ENCODE measurements around the gene SNCAIP.
"Not testable (repeated sequence)": the region's sequence is repeated elsewhere in the genome, so short reads cannot be mapped to it uniquely, and the experiment has no call there.

SNCAIP gene

GRCh38 chr5:122480146-122480545 lies 168.1 kb downstream of the SNCAIP start:
- Histone ChIP-seq H2AK5ac (ENCODE audit: low read depth, low read length) (no peak overlapping the region), H3K36me3 (replicated peaks in 1 of 2; ENCODE audit: control insufficient read depth in 2 of 2, insufficient read depth in 2 of 2, low read length in 2 of 2) (no peaks in the 10 kb centered on the region), H4K91ac (ENCODE audit: low read depth, low read length, poor library complexity) (no peak overlapping the region), H4K8ac (ENCODE audit: low read depth, low read length) (no peak overlapping the region), H3K4me1 (ENCODE audit: control insufficient read depth in 2 of 2, insufficient read depth in 1 of 2, low read depth in 1 of 2, low read length in 2 of 2) (no peaks in the 10 kb centered on the region), H3K18ac (ENCODE audit: low read length) (no peak overlapping the region), H2BK5ac (ENCODE audit: low read length) (no peak overlapping the region), H3K4me3 (ENCODE audit: low read length in 2 of 2) (no peak overlapping the region), H3K9me3 (replicated peaks in 1 of 2; ENCODE audit: control insufficient read depth in 2 of 2, insufficient read depth in 1 of 2, low read depth in 1 of 2, low read length in 2 of 2) (no peaks in the 10 kb centered on the region), H3K27me3 (ENCODE audit: control insufficient read depth in 3 of 3, insufficient read depth in 3 of 3, low read depth in 1 of 3, low read length in 3 of 3) (no peaks in the 10 kb centered on the region), H3K14ac (ENCODE audit: low read length) (no peak overlapping the region), H3K4ac (ENCODE audit: low read length) (no peak overlapping the region), H2AFZ (ENCODE audit: low read length) (no peak overlapping the region), H3K9ac (ENCODE audit: low read depth, low read length, poor library complexity) (no peak overlapping the region), H3K23ac (ENCODE audit: low read depth, low read length, poor library complexity) (no peak overlapping the region), H2BK15ac (ENCODE audit: low read length) (no peak overlapping the region), H2BK120ac (ENCODE audit: low read depth, low read length) (no peak overlapping the region), H3K79me1 (ENCODE audit: low read depth, low read length) (no peaks in the 10 kb centered on the region), H3K4me2 (ENCODE audit: insufficient read depth, low read length, poor library complexity, severe bottlenecking) (no peak overlapping the region), H3K27ac (replicated peaks; ENCODE audit: low read length) (no peak overlapping the region), H2BK12ac (ENCODE audit: low read length) (no peak overlapping the region)
- no CpG with 5 or more reads among the region's 1 CpG for WGBS, 2 donors (ENCODE audit: extremely low coverage in 2 of 2, insufficient read length in 2 of 2, insufficient replicate concordance in 1 of 2)
- no peak for DNase-seq (ENCODE audit: low spot score)

DNA sequence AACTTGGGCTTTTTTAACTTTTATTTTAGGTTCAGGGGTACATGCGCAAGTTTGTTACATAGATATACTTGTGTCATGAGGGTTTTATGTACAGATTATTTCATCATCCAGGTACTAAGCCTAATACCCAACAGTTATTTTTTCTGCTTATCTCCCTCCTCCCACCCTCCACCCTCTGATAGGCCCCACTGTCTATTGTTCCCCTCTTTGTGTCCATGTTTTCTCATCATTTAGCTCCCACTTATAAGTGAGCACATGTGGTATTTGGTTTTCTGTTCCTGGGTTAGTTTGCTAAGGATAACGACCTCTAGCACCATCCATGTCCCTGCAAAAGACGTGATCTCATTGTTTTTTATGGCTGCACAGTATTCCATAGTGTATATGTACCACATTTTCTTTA lies 172.1 kb downstream of the SNCAIP start:
- H2AK5ac ChIP-seq (ENCODE audit: low read depth, low read length) = no peak overlapping the region
- H3K14ac ChIP-seq (ENCODE audit: low read length) = no peak overlapping the region
- H3K27ac ChIP-seq (replicated peaks; ENCODE audit: low read length) = no peak overlapping the region
- DNase-seq (ENCODE audit: low spot score) = no peak
- H2AFZ ChIP-seq (ENCODE audit: low read length) = no peak overlapping the region
- H3K36me3 ChIP-seq (replicated peaks in 1 of 2; ENCODE audit: control insufficient read depth in 2 of 2, insufficient read depth in 2 of 2, low read length in 2 of 2) = no peaks in the 10 kb centered on the region
- H2BK12ac ChIP-seq (ENCODE audit: low read length) = no peak overlapping the region
- H2BK120ac ChIP-seq (ENCODE audit: low read depth, low read length) = no peak overlapping the region
- WGBS, 2 donors (ENCODE audit: extremely low coverage in 2 of 2, insufficient read length in 2 of 2, insufficient replicate concordance in 1 of 2) = no CpG with 5 or more reads among the region's 3 CpGs
- no peak overlapping the region for H2BK15ac ChIP-seq (ENCODE audit: low read length)
- no peaks in the 10 kb centered on the region for H3K27me3 ChIP-seq (ENCODE audit: control insufficient read depth in 3 of 3, insufficient read depth in 3 of 3, low read depth in 1 of 3, low read length in 3 of 3)
- H3K4ac ChIP-seq (ENCODE audit: low read length) = no peak overlapping the region
- H3K23ac ChIP-seq (ENCODE audit: low read depth, low read length, poor library complexity) = no peak overlapping the region
- H3K9me3 ChIP-seq (replicated peaks in 1 of 2; ENCODE audit: control insufficient read depth in 2 of 2, insufficient read depth in 1 of 2, low read depth in 1 of 2, low read length in 2 of 2) = no peaks in the 10 kb centered on the region
- H2BK5ac ChIP-seq (ENCODE audit: low read length) = no peak overlapping the region
- no peak overlapping the region for H4K91ac ChIP-seq (ENCODE audit: low read depth, low read length, poor library complexity)
- H3K18ac ChIP-seq (ENCODE audit: low read length) = no peak overlapping the region
- H3K9ac ChIP-seq (ENCODE audit: low read depth, low read length, poor library complexity) = no peak overlapping the region
- no peak overlapping the region for H4K8ac ChIP-seq (ENCODE audit: low read depth, low read length)
- H3K4me2 ChIP-seq (ENCODE audit: insufficient read depth, low read length, poor library complexity, severe bottlenecking) = no peak overlapping the region
- no peaks in the 10 kb centered on the region for H3K4me1 ChIP-seq (ENCODE audit: control insufficient read depth in 2 of 2, insufficient read depth in 1 of 2, low read depth in 1 of 2, low read length in 2 of 2)
- no peaks in the 10 kb centered on the region for H3K79me1 ChIP-seq (ENCODE audit: low read depth, low read length)
- H3K4me3 ChIP-seq (ENCODE audit: low read length in 2 of 2) = no peak overlapping the region

DNA sequence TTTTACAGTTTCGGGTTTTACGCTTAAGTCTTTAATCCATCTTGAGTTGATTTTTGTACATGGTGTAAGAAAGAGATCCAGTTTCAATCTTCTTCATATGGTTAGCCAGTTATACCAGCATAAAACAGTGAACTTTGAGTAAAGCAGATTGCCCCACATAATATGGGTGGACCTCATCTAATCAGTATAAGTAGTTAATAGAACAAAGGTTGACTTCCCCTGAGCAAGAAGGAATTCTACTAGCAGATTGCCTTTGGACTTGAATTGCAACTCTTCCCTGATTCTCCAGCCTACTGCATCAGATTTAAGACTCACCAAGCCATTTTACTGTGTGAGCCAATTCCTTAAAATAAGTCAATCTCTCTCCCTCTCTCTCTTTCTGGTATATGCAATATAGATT lies 173.2 kb downstream of the SNCAIP start:
- H4K91ac ChIP-seq (ENCODE audit: low read depth, low read length, poor library complexity) = no peak overlapping the region
- no peak overlapping the region for H2BK15ac ChIP-seq (ENCODE audit: low read length)
- H3K27ac ChIP-seq (replicated peaks; ENCODE audit: low read length) = no peak overlapping the region
- no peaks in the 10 kb centered on the region for H3K79me1 ChIP-seq (ENCODE audit: low read depth, low read length)
- H3K9me3 ChIP-seq (replicated peaks in 1 of 2; ENCODE audit: control insufficient read depth in 2 of 2, insufficient read depth in 1 of 2, low read depth in 1 of 2, low read length in 2 of 2) = no peaks in the 10 kb centered on the region
- H3K4me1 ChIP-seq (ENCODE audit: control insufficient read depth in 2 of 2, insufficient read depth in 1 of 2, low read depth in 1 of 2, low read length in 2 of 2) = no peaks in the 10 kb centered on the region
- no peak overlapping the region for H3K4ac ChIP-seq (ENCODE audit: low read length)
- no peak overlapping the region for H2AFZ ChIP-seq (ENCODE audit: low read length)
- no peaks in the 10 kb centered on the region for H3K27me3 ChIP-seq (ENCODE audit: control insufficient read depth in 3 of 3, insufficient read depth in 3 of 3, low read depth in 1 of 3, low read length in 3 of 3)
- H3K14ac ChIP-seq (ENCODE audit: low read length) = no peak overlapping the region
- no peak overlapping the region for H2BK120ac ChIP-seq (ENCODE audit: low read depth, low read length)
- H3K9ac ChIP-seq (ENCODE audit: low read depth, low read length, poor library complexity) = no peak overlapping the region
- no peak overlapping the region for H2BK5ac ChIP-seq (ENCODE audit: low read length)
- WGBS, 2 donors (ENCODE audit: extremely low coverage in 2 of 2, insufficient read length in 2 of 2, insufficient replicate concordance in 1 of 2) = no CpG with 5 or more reads among the region's 2 CpGs
- no peak overlapping the region for H4K8ac ChIP-seq (ENCODE audit: low read depth, low read length)
- H3K23ac ChIP-seq (ENCODE audit: low read depth, low read length, poor library complexity) = no peak overlapping the region
- no peak overlapping the region for H2BK12ac ChIP-seq (ENCODE audit: low read length)
- no peak overlapping the region for H2AK5ac ChIP-seq (ENCODE audit: low read depth, low read length)
- no peak for DNase-seq (ENCODE audit: low spot score)
- H3K18ac ChIP-seq (ENCODE audit: low read length) = no peak overlapping the region
- H3K36me3 ChIP-seq (replicated peaks in 1 of 2; ENCODE audit: control insufficient read depth in 2 of 2, insufficient read depth in 2 of 2, low read length in 2 of 2) = no peaks in the 10 kb centered on the region
- no peak overlapping the region for H3K4me3 ChIP-seq (ENCODE audit: low read length in 2 of 2)
- no peak overlapping the region for H3K4me2 ChIP-seq (ENCODE audit: insufficient read depth, low read length, poor library complexity, severe bottlenecking)

DNA sequence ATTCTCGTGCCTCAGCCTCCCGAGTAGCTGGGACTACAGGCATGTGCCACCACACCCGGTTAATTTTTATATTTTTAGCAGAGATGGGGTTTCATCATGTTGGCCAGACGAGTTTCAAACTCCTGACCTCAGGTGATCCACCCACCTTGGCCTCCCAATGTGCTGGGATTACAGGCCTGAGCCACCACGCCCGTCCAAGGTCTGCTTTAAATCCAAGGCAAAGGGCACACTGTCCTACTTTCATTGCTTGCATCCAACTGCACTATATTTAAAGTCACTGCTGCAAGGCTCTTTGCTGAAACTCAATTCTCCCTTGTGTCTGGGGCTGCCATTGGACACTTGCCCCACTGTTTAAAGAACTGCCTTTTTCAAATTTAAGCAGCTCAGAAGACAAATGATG lies 174.6 kb downstream of the SNCAIP start:
- DNase-seq (ENCODE audit: low spot score); H3K9me3 ChIP-seq (replicated peaks in 1 of 2; ENCODE audit: control insufficient read depth in 2 of 2, insufficient read depth in 1 of 2, low read depth in 1 of 2, low read length in 2 of 2); H3K4me1 ChIP-seq (ENCODE audit: control insufficient read depth in 2 of 2, insufficient read depth in 1 of 2, low read depth in 1 of 2, low read length in 2 of 2); H3K4ac ChIP-seq (ENCODE audit: low read length); H2AK5ac ChIP-seq (ENCODE audit: low read depth, low read length); H2BK12ac ChIP-seq (ENCODE audit: low read length); H3K23ac ChIP-seq (ENCODE audit: low read depth, low read length, poor library complexity); H4K91ac ChIP-seq (ENCODE audit: low read depth, low read length, poor library complexity); H2AFZ ChIP-seq (ENCODE audit: low read length); H3K27ac ChIP-seq (replicated peaks; ENCODE audit: low read length); H3K79me1 ChIP-seq (ENCODE audit: low read depth, low read length); H3K27me3 ChIP-seq (ENCODE audit: control insufficient read depth in 3 of 3, insufficient read depth in 3 of 3, low read depth in 1 of 3, low read length in 3 of 3); H3K14ac ChIP-seq (ENCODE audit: low read length); H3K18ac ChIP-seq (ENCODE audit: low read length); H2BK15ac ChIP-seq (ENCODE audit: low read length); H2BK5ac ChIP-seq (ENCODE audit: low read length); H3K36me3 ChIP-seq (replicated peaks in 1 of 2; ENCODE audit: control insufficient read depth in 2 of 2, insufficient read depth in 2 of 2, low read length in 2 of 2); H3K4me3 ChIP-seq (ENCODE audit: low read length in 2 of 2); H3K4me2 ChIP-seq (ENCODE audit: insufficient read depth, low read length, poor library complexity, severe bottlenecking); H3K9ac ChIP-seq (ENCODE audit: low read depth, low read length, poor library complexity); H2BK120ac ChIP-seq (ENCODE audit: low read depth, low read length); H4K8ac ChIP-seq (ENCODE audit: low read depth, low read length): not testable (repeated sequence)
- no CpG with 5 or more reads among the region's 6 CpGs for WGBS, 2 donors (ENCODE audit: extremely low coverage in 2 of 2, insufficient read length in 2 of 2, insufficient replicate concordance in 1 of 2)
